Measurements from ENCODE around the gene CRYM. TPM values are rescaled to one million over a fixed set of nuclear protein-coding genes. Genes with fewer than 3 reads are reported as not detected.

Gene CRYM
- total and polyA plus RNA-seq, 2 donors (not counting 1 experiment from before 2014, with no cell fraction given): 0.06 to 0.50 TPM

GRCh38 chr16:21265104-21265837, 12.8 kb downstream of the CRYM start:
- H3K9me3 ChIP-seq (ENCODE audit: control insufficient read depth, insufficient read depth, low read depth, low read length): no peaks in the 10 kb centered on the region
- no peak overlapping the region for H3K4me3 ChIP-seq (replicated peaks in 1 of 4; ENCODE audit: control extremely low read depth in 1 of 4, insufficient read depth in 1 of 4, low read depth in 3 of 4, low read length in 4 of 4)
- no peak for TF ChIP-seq CTCF (conservative IDR thresholded peaks at IDR 0.05 in 1 of 2, IDR thresholded peaks at IDR 0.05 in 1 of 2; ENCODE audit: low read depth in 1 of 2, low read length in 2 of 2)
- TF ChIP-seq EZH2 (IDR thresholded peaks at IDR 0.05; ENCODE audit: low read length, missing control alignments): no peak
- H3K27ac ChIP-seq (ENCODE audit: insufficient read depth, low read length): no peak overlapping the region
- H3K9ac ChIP-seq (ENCODE audit: insufficient read depth, low read length): no peak overlapping the region
- H3K36me3 ChIP-seq (ENCODE audit: control insufficient read depth, insufficient read depth, low read length): no peaks in the 10 kb centered on the region
- H4K20me1 ChIP-seq (ENCODE audit: control insufficient read depth, extremely low read depth, insufficient read depth, low read length): no peaks in the 10 kb centered on the region
- DNase-seq (ENCODE audit: low read depth in 2 of 2): no peak
- H3K27me3 ChIP-seq (ENCODE audit: control insufficient read depth, insufficient read depth, low read length): no peaks in the 10 kb centered on the region
- H3K79me2 ChIP-seq (ENCODE audit: control insufficient read depth, insufficient read depth, low read length): no peaks in the 10 kb centered on the region
- H2AFZ ChIP-seq (ENCODE audit: low read length): no peak overlapping the region
- H3K4me1 ChIP-seq (ENCODE audit: control insufficient read depth, extremely low read depth, insufficient read depth, low read length): peaks cover 5% of the 10 kb centered on the region
- no peak overlapping the region for H3K4me2 ChIP-seq (ENCODE audit: extremely low read depth, insufficient read depth, low read length)

- Histone ChIP-seq H3K4me2 (ENCODE audit: extremely low read depth, insufficient read depth, low read length) (no peak overlapping the region), H3K9me3 (ENCODE audit: control insufficient read depth, insufficient read depth, low read depth, low read length) (no peaks in the 10 kb centered on the region), H3K36me3 (ENCODE audit: control insufficient read depth, insufficient read depth, low read length) (no peaks in the 10 kb centered on the region), H3K27me3 (ENCODE audit: control insufficient read depth, insufficient read depth, low read length) (no peaks in the 10 kb centered on the region), H3K4me1 (ENCODE audit: control insufficient read depth, extremely low read depth, insufficient read depth, low read length) (peaks cover 5% of the 10 kb centered on the region), H3K79me2 (ENCODE audit: control insufficient read depth, insufficient read depth, low read length) (no peaks in the 10 kb centered on the region), H3K9ac (ENCODE audit: insufficient read depth, low read length) (no peak overlapping the region), H3K4me3 (replicated peaks in 1 of 4; ENCODE audit: control extremely low read depth in 1 of 4, insufficient read depth in 1 of 4, low read depth in 3 of 4, low read length in 4 of 4) (no peak overlapping the region), H3K27ac (ENCODE audit: insufficient read depth, low read length) (no peak overlapping the region), H4K20me1 (ENCODE audit: control insufficient read depth, extremely low read depth, insufficient read depth, low read length) (no peaks in the 10 kb centered on the region), H2AFZ (ENCODE audit: low read length) (no peak overlapping the region)
- TF ChIP-seq EZH2 (IDR thresholded peaks at IDR 0.05; ENCODE audit: low read length, missing control alignments): no peak
- DNase-seq (ENCODE audit: low read depth in 2 of 2): peak in 1 of 2 donors; percentile 32
Measured at GRCh38 chr16:21264571-21265036, 13.5 kb downstream of the CRYM start.

GRCh38 chr16:21263640-21264570, 14.2 kb downstream of the CRYM start:
- no peak overlapping the region for H3K27ac ChIP-seq (ENCODE audit: insufficient read depth, low read length)
- H3K4me2 ChIP-seq (ENCODE audit: extremely low read depth, insufficient read depth, low read length): peak overlapping the region; percentile 38
- no peaks in the 10 kb centered on the region for H3K9me3 ChIP-seq (ENCODE audit: control insufficient read depth, insufficient read depth, low read depth, low read length)
- H2AFZ ChIP-seq (ENCODE audit: low read length): no peak overlapping the region
- H3K4me3 ChIP-seq (replicated peaks in 1 of 4; ENCODE audit: control extremely low read depth in 1 of 4, insufficient read depth in 1 of 4, low read depth in 3 of 4, low read length in 4 of 4): no peak overlapping the region
- no peaks in the 10 kb centered on the region for H3K79me2 ChIP-seq (ENCODE audit: control insufficient read depth, insufficient read depth, low read length)
- no peaks in the 10 kb centered on the region for H4K20me1 ChIP-seq (ENCODE audit: control insufficient read depth, extremely low read depth, insufficient read depth, low read length)
- no peak for TF ChIP-seq EZH2 (IDR thresholded peaks at IDR 0.05; ENCODE audit: low read length, missing control alignments)
- TF ChIP-seq CTCF (conservative IDR thresholded peaks at IDR 0.05 in 1 of 2, IDR thresholded peaks at IDR 0.05 in 1 of 2; ENCODE audit: low read depth in 1 of 2, low read length in 2 of 2): no peak
- H3K36me3 ChIP-seq (ENCODE audit: control insufficient read depth, insufficient read depth, low read length): no peaks in the 10 kb centered on the region
- peaks cover 5% of the 10 kb centered on the region for H3K4me1 ChIP-seq (ENCODE audit: control insufficient read depth, extremely low read depth, insufficient read depth, low read length)
- no peaks in the 10 kb centered on the region for H3K27me3 ChIP-seq (ENCODE audit: control insufficient read depth, insufficient read depth, low read length)
- no peak overlapping the region for H3K9ac ChIP-seq (ENCODE audit: insufficient read depth, low read length)
- DNase-seq (ENCODE audit: low read depth in 2 of 2): peak; percentile 16 to 59
